Neural progenitor cell (in vitro differentiated cells): ENCODE results near the gene PGPEP1. TPM values are rescaled to one million over a fixed set of nuclear protein-coding genes. Genes with fewer than 3 reads are reported as not detected.
"Not testable (repeated sequence)": the region's sequence is repeated elsewhere in the genome, so short reads cannot be mapped to it uniquely, and the experiment has no call there.

Experiments used
- DNase-seq: peaks from one replicate; pipeline ENCODE4 v3.0.0-alpha.2; 2016; ENCODE audit warnings: low spot score
- H2AFZ ChIP-seq: fragments of 200-600 bp; sonication (generic); replicated peaks from 2 replicates; pipeline ENCODE4 v1.6.1; 2016; ENCODE audit warnings: antibody characterized with exemption
- H3F3A ChIP-seq: fragments of 200-600 bp; sonication (generic); 2 replicates; pipeline ENCODE4 v1.6.1; 2016; ENCODE audit warnings: antibody characterized with exemption, low read depth
- H3K27ac ChIP-seq: fragments of 200-600 bp; sonication (generic); 2 replicates; pipeline ENCODE4 v1.5.1; 2016; ENCODE audit warnings: mild to moderate bottlenecking
- H3K27me3 ChIP-seq: fragments of 200-600 bp; sonication (generic); 2 replicates; pipeline ENCODE4 v1.6.1; 2016; ENCODE audit warnings: mild to moderate bottlenecking, moderate library complexity
- H3K36me3 ChIP-seq: fragments of 200-600 bp; sonication (generic); 2 replicates; pipeline ENCODE4 v1.5.1; 2016
- H3K4me1 ChIP-seq: fragments of 200-600 bp; sonication (generic); 2 replicates; pipeline ENCODE4 v1.6.1; 2016; ENCODE audit warnings: mixed run types
- H3K4me2 ChIP-seq: fragments of 200-600 bp; sonication (generic); 2 replicates; pipeline ENCODE4 v1.6.1; 2016
- H3K4me3 ChIP-seq: fragments of 200-600 bp; sonication (generic); 2 replicates; pipeline ENCODE4 v1.5.1; 2016
- H3K79me2 ChIP-seq: fragments of 200-600 bp; sonication (generic); 2 replicates; pipeline ENCODE4 v1.6.1; 2016; ENCODE audit warnings: low read depth
- H3K9ac ChIP-seq: fragments of 200-600 bp; sonication (generic); 2 replicates; pipeline ENCODE4 v1.6.1; 2016
- H3K9me3 ChIP-seq: fragments of 200-600 bp; sonication (generic); 2 replicates; pipeline ENCODE4 v1.5.1; 2016; ENCODE audit warnings: low read depth
- H4K20me1 ChIP-seq: fragments of 200-600 bp; sonication (generic); 2 replicates; pipeline ENCODE4 v1.6.1; 2016; ENCODE audit warnings: low read depth
- H3K27ac Mint-ChIP-seq: 3 replicates; pipeline ENCODE4 v1.8.0; 2021; ENCODE audit warnings: mixed read lengths
- H3K27me3 Mint-ChIP-seq: 2 replicates; pipeline ENCODE4 v1.8.0; 2022; ENCODE audit warnings: low read depth, mild to moderate bottlenecking, inconsistent platforms, moderate library complexity, mixed read lengths; ENCODE audit not compliant: insufficient read depth
- H3K36me3 Mint-ChIP-seq: 3 replicates; pipeline ENCODE4 v1.8.0; 2021; ENCODE audit warnings: mixed read lengths
- H3K4me1 Mint-ChIP-seq: 3 replicates; pipeline ENCODE4 v1.8.0; 2021; ENCODE audit warnings: mixed read lengths
- H3K4me3 Mint-ChIP-seq: 3 replicates; pipeline ENCODE4 v1.8.0; 2021; ENCODE audit warnings: mild to moderate bottlenecking, moderate library complexity, mixed read lengths
- H3K9me3 Mint-ChIP-seq: 3 replicates; pipeline ENCODE4 v1.8.0; 2020; ENCODE audit warnings: mixed read lengths
- CTCF ChIP-seq: fragments of 200-600 bp; sonication (generic); IDR thresholded peaks from 2 replicates; pipeline ENCODE4 v1.5.1; 2017; ENCODE audit warnings: antibody characterized with exemption, mild to moderate bottlenecking
- EZH2 ChIP-seq: fragments of 200-600 bp; sonication (generic); IDR thresholded peaks from 2 replicates; pipeline ENCODE4 v1.6.1; 2017; ENCODE audit warnings: antibody characterized with exemption, mild to moderate bottlenecking, moderate library complexity
- EZH2phosphoT487 ChIP-seq: fragments of 200-600 bp; sonication (generic); IDR thresholded peaks from 2 replicates; pipeline ENCODE4 v1.6.1; 2017; ENCODE audit warnings: antibody characterized with exemption
- total RNA-seq: library from RNA; depleted of rRNA; stranded (reverse); fragments of >200 nt; gene quantifications from 2 replicates; pipeline ENCODE4 v1.2.3, GENCODE V29; 2015; ENCODE audit warnings: low replicate concordance

PGPEP1 gene
- total RNA-seq, 1 donor from 2014 or later, result 2.1 TPM

- Histone ChIP-seq H2AFZ (no peak overlapping the region), H3K36me3 (no peaks in the 10 kb centered on the region), H3K4me1 (peaks cover 24% of the 10 kb centered on the region), H3K9me3 (no peaks in the 10 kb centered on the region), H3K4me3 (no peak overlapping the region), H4K20me1 (peaks cover 18% of the 10 kb centered on the region), H3K79me2 (no peaks in the 10 kb centered on the region), H3K9ac (no peak overlapping the region), H3K27me3 (peaks cover 15% of the 10 kb centered on the region), H3K4me2 (peak overlapping the region; percentile 27), H3K27ac (no peak overlapping the region), H3F3A (peaks cover 47% of the 10 kb centered on the region)
- Mint-ChIP-seq H3K27ac (peak overlapping the region; percentile 68), H3K27me3 (peaks cover 12% of the 10 kb centered on the region), H3K36me3 (no peaks in the 10 kb centered on the region), H3K9me3 (no peaks in the 10 kb centered on the region), H3K4me3 (peak overlapping the region; percentile 0), H3K4me1 (peaks cover 46% of the 10 kb centered on the region)
- TF ChIP-seq CTCF (no peak), EZH2 (no peak), EZH2phosphoT487 (no peak)
- DNase-seq, result no peak
These were observed 5.7 kb downstream of the PGPEP1 start for GRCh38 chr19:18346091-18346490.

- Histone ChIP-seq H3K36me3 (no peaks in the 10 kb centered on the region), H3K4me3 (no peak overlapping the region), H3K27ac (no peak overlapping the region), H4K20me1 (peaks cover 13% of the 10 kb centered on the region), H3K27me3 (peaks cover 8% of the 10 kb centered on the region), H3K9ac (no peak overlapping the region), H2AFZ (no peak overlapping the region), H3K4me1 (peaks cover 19% of the 10 kb centered on the region), H3K4me2 (no peak overlapping the region), H3F3A (peaks cover 33% of the 10 kb centered on the region), H3K9me3 (no peaks in the 10 kb centered on the region), H3K79me2 (no peaks in the 10 kb centered on the region)
- TF ChIP-seq CTCF (no peak), EZH2 (no peak), EZH2phosphoT487 (no peak)
- peaks cover 39% of the 10 kb centered on the region for H3K4me1 Mint-ChIP-seq
- peaks cover 7% of the 10 kb centered on the region for H3K27me3 Mint-ChIP-seq
- no peaks in the 10 kb centered on the region for H3K36me3 Mint-ChIP-seq
- peak overlapping the region; percentile 60 for H3K27ac Mint-ChIP-seq
- H3K9me3 Mint-ChIP-seq, result no peaks in the 10 kb centered on the region
- no peak for DNase-seq
- H3K4me3 Mint-ChIP-seq, result peak overlapping the region; percentile 58
These were observed 7.8 kb downstream of the PGPEP1 start for GRCh38 chr19:18348171-18348570.

DNA sequence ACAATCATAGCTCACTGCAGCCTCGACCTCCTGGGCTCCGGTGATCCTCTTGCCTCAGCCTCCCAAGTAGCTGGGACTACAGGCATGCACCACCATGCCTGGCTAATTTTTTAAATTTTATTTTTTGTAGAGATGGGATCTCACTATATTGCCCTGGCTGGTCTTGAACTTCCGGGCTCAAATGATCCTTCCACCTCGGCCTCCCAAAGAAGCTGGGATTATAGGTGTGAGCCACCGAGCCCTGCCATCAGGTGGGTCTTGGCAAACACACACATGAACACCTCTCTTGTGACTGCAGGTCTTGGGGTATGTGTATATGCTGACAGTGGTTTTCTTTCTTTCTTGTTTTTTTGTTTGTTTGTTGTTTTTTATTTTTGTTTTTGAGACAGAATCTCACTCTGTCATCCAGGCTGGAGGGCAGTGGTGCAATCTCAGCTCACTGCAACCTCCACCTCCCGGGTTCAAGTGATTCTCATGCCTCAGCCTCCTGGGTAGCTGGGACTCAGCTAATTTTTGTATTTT lies 8.5 kb downstream of the PGPEP1 start:
- H3K9me3 ChIP-seq, H3K36me3 ChIP-seq, H3K27me3 ChIP-seq, H3K27ac Mint-ChIP-seq, H3K27me3 Mint-ChIP-seq, H3K79me2 ChIP-seq, H3K36me3 Mint-ChIP-seq, H3K9me3 Mint-ChIP-seq, H3K4me2 ChIP-seq, H3K27ac ChIP-seq, DNase-seq, H3K9ac ChIP-seq, H3K4me3 Mint-ChIP-seq, H3K4me3 ChIP-seq, H2AFZ ChIP-seq: not testable (repeated sequence)
- Histone ChIP-seq H4K20me1 (peaks cover 13% of the 10 kb centered on the region), H3F3A (peaks cover 28% of the 10 kb centered on the region), H3K4me1 (peaks cover 18% of the 10 kb centered on the region)
- peaks cover 35% of the 10 kb centered on the region for H3K4me1 Mint-ChIP-seq

DNA sequence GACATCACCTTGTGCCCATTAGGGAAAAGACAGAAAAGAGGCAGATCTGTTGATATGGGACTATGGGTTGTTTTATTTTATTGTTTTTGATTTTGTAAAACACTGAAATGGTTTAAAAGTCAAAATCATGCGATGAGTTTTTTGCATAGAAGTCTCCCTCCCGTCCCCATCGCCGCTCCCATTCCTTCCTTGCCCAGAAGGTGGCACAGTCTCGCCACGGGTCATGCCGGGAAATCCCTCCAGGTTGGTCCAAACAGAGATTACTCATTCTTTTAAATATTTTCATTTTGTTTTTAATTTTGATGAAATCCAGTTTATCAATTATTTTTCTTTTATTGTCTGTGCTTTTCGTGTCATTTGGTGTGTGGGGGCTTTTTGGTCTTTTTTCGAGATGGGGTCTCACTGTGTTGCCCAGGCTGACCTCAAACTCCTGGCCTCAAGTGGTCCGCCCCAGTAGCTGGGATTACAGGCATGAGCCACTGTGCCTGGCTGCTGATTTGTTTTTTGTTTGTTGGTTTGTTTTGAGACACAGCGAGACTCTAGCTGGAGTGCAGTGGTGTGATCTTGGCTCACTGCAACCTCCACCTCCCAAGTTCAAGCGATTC lies 9.2 kb downstream of the PGPEP1 start:
- H2AFZ ChIP-seq, result no peak overlapping the region
- no peak overlapping the region for H3K9ac ChIP-seq
- H3K9me3 ChIP-seq, result no peaks in the 10 kb centered on the region
- H3K36me3 ChIP-seq, result no peaks in the 10 kb centered on the region
- H4K20me1 ChIP-seq, result peaks cover 5% of the 10 kb centered on the region
- Mint-ChIP-seq H3K4me1 (peaks cover 28% of the 10 kb centered on the region), H3K27ac (peak overlapping the region; percentile 34), H3K4me3 (no peak overlapping the region), H3K9me3 (no peaks in the 10 kb centered on the region), H3K27me3 (peaks cover 4% of the 10 kb centered on the region), H3K36me3 (no peaks in the 10 kb centered on the region)
- H3K79me2 ChIP-seq, result no peaks in the 10 kb centered on the region
- H3K27ac ChIP-seq, result no peak overlapping the region
- H3K27me3 ChIP-seq, result no peaks in the 10 kb centered on the region
- H3K4me1 ChIP-seq, result peaks cover 10% of the 10 kb centered on the region
- H3K4me3 ChIP-seq, result no peak overlapping the region
- DNase-seq, result peak; percentile 49
- TF ChIP-seq EZH2phosphoT487 (no peak), CTCF (peak; percentile 71), EZH2 (no peak)
- no peak overlapping the region for H3K4me2 ChIP-seq
- peaks cover 20% of the 10 kb centered on the region for H3F3A ChIP-seq
